GM12865 (cell line): ENCODE data around the gene WNT9B.

Source experiments
- DNase-seq: peaks from one replicate; pipeline ENCODE4 v3.0.0; 2010; ENCODE audit warnings: low read depth
- H3K4me3 ChIP-seq: 2 replicates; pipeline ENCODE4 v1.5.1; 2011; ENCODE audit warnings: mild to moderate bottlenecking, low read depth, low read length, control low read depth
- CTCF ChIP-seq: IDR thresholded peaks from 2 replicates; pipeline ENCODE4 v1.5.1; 2011; ENCODE audit warnings: low read length, control low read depth, low read depth, inconsistent platforms; ENCODE audit not compliant: insufficient read depth; ENCODE audit errors: missing control alignments

The WNT9B gene

GRCh38 chr17:46886310-46886663 lies 34.9 kb downstream of the WNT9B start:
- no peak for DNase-seq
- H3K4me3 ChIP-seq = no peak overlapping the region
- no peak for TF ChIP-seq CTCF

GRCh38 chr17:46887717-46888116 lies 36.3 kb downstream of the WNT9B start:
- TF ChIP-seq CTCF = no peak
- DNase-seq = no peak
- H3K4me3 ChIP-seq = no peak overlapping the region

- TF ChIP-seq CTCF = no peak
- DNase-seq = no peak
- no peak overlapping the region for H3K4me3 ChIP-seq
These were observed 37.3 kb downstream of the WNT9B start for GRCh38 chr17:46888727-46889126.

GRCh38 chr17:46889519-46889918 lies 38.1 kb downstream of the WNT9B start:
- no peak for TF ChIP-seq CTCF
- DNase-seq = no peak

GRCh38 chr17:46889992-46890564 lies 38.7 kb downstream of the WNT9B start:
- no peak overlapping the region for H3K4me3 ChIP-seq
- no peak for DNase-seq
- no peak for TF ChIP-seq CTCF

More at GRCh38 chr17:46889519-46889918, 38.1 kb downstream of the WNT9B start:
- H3K4me3 ChIP-seq = no peak overlapping the region

GRCh38 chr17:46890638-46891037 lies 39.3 kb downstream of the WNT9B start:
- DNase-seq = no peak

More at GRCh38 chr17:46890638-46891037, 39.3 kb downstream of the WNT9B start:
- TF ChIP-seq CTCF = no peak
- no peak overlapping the region for H3K4me3 ChIP-seq
